HG02852 (cell line): Measurements from ENCODE around the gene MIPOL1.
"Not testable (repeated sequence)": the region's sequence is repeated elsewhere in the genome, so short reads cannot be mapped to it uniquely, and the experiment has no call there.

ENCODE experiments used
- ATAC-seq: cut with Tn5 transposase; IDR thresholded peaks from one replicate; pipeline ENCODE4 v1.9.1; 2021; ENCODE audit warnings: mild to moderate bottlenecking, moderate library complexity; ENCODE audit not compliant: unreplicated experiment

MIPOL1 gene

DNA sequence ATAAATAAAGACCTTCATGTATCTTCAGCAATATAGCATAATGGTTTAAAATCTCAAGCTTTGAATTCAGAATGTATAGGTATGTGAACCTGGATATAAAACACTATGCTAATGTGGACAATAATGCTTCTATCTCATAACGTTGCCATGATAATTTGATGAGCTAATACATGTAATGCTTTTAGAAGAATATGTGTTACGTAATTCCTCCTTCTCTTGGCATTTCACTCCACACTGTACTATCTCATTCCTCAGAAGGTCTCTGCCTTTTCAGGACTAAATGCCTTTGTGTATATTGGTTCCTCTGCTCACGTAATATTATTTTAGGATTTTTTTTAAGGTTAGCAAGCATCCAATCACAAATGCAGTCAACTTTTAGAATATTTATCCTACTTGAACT, 310.8 kb downstream of the MIPOL1 start:
- ATAC-seq = no peak

DNA sequence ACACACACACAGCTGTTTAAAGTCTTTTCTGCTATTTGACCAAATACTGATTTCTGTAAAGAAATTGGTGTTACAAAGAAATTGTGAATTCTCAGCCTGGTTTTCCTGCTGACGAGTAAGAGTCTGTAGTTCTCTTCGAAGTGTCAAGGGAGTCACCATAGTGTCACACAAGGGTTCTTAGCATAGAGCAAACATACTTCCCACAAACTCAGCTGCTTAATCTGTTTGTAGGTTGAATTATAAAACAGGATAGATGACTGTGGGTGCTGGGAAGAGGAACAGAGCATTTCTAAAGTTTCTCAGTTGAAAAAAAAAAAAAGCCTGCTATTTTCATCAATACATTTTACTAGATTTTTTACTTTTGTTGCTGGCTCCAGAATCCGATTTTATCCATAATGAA, 314.4 kb downstream of the MIPOL1 start:
- no peak for ATAC-seq

DNA sequence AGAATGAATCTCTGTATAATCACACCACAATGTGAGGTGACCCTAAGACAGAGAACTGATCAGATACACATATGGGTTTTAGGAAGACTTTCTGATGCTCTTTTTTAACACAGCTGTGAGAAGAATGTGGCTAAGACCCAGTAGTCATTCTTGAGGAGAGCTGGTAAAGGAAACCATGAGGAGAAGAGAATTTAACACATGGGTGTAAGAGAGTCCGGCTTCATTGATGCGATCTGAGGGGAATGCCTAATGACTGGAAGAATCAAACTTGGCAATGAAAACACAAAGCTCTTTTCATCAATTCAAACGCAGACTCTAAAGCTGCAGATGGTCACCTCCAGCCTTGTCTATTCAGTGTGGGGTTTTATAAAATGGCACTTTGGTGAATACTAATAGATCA, 318.0 kb downstream of the MIPOL1 start:
- no peak for ATAC-seq

DNA sequence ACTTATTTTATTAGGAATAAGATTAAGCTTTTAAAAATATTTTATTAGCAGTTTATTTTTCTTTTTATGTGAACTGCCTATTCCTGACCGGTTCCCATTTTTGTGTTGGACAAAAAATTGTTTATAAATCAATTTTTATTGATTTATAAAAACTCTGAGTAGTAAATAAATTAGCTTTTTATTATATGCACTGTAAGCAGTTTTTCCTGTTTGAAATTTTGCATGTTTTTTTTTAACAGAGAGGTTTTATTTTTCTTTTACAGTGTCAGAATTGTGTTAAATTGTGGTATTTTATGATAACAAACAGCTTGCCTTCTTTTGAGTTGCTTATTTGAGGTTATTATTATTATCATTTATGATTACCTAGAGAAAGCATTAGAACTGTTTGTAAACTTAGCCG, 329.3 kb downstream of the MIPOL1 start:
- no peak for ATAC-seq

DNA sequence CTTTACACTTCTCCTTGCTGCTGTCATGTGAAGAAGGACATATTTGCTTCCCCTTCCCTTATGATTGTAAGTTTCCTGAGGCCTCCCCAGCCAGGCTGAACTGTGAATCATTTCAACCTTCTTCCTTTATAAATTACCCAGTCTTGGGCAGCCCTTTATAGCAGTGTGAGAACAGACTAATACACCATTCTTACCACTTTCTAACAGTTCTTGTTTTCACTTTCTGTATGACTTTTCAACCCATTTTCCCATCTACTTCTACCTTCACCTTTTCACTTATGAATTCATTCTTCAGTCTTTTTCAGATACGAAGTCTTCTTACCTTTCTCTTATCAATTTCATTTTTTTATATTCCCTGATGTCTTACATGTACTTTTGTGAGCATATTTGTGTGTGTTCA, 342.3 kb downstream of the MIPOL1 start:
- ATAC-seq = no peak

DNA sequence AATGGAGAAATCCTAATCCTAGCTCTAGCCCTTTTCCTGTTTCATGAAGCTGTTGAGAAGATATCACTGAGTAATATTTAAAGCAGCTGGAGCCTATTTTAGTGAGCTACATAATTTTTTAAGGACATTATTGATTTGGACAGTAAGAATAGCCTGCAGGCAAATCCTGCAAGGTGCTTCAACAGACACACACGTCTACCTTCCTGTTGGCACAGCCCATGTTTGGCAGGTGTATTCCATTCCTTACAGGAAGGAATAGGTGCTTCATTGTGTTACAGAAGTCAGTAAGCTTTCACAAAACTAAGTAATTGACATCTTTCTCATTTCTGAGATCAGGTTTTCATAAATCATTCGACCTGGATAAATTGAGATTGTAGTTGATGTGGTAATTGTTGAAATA, 346.7 kb downstream of the MIPOL1 start:
- ATAC-seq = no peak

DNA sequence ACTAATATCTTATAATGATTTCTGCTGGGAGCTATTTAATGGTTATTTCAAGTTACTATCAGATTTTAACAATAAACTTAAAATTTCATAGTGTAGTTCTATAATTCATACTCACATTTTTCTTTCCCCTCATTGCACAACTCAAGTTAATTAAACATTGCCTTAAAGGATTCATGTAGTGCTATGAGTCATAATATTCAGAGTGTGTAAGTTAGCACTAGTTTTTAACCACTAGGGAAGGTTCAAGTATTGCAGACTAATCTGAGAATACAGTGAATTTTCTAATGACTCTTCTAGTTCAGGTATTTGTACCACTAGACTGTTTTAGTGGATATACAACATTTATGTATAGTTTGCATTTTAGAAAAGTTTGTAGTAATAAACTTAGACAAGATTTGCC, 347.4 kb downstream of the MIPOL1 start:
- no peak for ATAC-seq

DNA sequence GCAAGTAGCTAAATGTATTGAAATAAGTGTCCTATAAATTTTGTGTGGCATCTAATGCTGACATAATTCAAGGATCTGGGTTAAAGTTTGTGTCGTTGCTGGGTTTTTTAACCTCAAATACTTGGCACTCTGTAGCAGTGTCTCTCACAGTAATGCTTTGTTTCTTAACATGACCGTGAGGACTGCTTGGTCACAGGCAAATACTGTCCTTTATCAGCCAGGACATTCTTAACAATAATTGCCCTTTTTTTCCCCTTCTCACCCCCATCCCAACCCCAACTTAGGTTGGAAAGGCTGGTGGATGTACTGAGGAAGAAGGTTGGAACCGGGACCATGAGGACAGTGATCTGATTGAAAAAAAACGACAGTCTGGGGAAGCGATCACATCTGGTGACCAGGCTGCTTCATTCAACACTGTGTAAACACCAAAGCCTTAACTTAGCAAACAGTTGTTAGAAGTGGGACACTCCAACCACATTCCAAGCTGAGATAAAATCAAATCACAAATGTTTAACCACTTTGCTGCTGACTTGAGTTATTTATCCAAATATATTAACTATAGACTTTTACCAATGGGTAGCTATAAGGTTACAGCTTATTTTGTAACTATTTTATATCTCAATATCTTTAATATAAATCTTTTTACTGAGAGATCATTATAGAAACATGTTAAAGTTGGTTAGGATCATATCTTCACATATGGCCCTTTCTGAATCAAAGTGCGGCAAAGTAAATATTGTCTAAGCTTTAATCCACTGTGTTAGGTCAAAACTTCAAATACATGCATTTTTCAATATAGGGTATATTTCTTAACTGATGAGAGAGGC, 349.1 kb downstream of the MIPOL1 start:
- ATAC-seq = no peak

DNA sequence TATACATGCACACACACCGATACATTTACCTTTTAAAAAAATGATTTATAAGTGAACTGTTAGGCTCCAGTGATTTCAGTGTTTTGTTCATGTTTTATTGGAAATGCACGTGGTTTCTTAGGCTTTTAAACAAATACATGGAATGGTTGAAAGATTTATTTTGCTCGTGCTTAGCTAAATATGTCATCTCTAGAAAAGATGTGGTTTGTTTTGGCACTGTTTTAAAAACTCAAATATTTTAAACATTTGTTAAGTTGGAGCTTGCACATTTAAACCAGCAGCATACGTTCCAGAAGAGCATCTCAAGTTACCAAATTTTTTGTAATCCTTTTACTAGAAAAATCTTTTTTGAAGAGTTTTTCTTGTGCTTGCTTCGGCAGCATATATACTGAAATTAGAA, 352.8 kb downstream of the MIPOL1 start:
- ATAC-seq = no peak

DNA sequence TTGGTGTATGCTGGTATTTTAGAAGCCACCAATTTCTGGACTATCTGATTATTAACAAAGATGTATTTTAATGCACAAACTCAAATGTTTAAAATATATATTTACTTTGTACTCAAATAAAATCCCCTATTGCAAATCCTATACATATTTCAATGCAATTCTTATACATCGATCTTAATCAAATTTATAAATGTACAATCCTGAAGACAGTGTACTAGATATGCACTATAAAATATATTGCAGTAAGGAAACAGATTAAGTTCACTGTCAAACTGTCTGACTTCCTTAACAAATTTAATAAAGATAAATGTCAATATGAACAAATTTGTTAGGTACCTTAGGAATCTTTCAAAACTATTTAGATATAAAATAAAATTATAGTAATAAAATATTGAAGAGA, 353.4 kb downstream of the MIPOL1 start:
- ATAC-seq = no peak

DNA sequence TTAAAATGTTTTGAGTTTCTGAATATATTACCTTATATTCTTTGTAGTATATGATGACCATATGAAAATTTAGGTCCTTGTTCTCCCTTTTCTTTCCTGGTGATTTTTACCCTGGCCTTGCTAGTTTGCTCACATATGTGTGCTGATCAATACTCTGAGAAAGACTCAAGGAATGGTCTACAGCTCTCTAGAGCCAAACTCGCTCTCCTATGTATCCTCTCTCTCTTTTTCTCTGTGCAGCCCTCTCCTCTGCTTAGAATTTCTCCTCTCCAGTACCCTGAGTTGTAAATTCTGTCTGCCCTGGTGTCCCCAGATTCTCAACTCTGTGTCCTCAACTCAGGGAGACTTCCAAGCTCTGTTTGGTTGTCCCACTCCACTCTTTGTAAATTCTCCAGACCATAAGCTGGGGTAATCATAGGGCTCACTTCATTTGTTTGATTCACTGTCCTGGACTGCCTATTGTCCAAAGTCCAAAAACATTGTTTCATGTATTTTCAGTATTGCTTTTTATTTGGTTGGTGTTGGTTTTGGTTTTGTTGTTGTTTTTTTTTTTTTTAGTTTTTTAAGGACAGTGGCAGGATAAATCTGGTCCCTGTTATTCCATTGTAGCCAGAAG, 356.3 kb downstream of the MIPOL1 start:
- ATAC-seq = no peak

DNA sequence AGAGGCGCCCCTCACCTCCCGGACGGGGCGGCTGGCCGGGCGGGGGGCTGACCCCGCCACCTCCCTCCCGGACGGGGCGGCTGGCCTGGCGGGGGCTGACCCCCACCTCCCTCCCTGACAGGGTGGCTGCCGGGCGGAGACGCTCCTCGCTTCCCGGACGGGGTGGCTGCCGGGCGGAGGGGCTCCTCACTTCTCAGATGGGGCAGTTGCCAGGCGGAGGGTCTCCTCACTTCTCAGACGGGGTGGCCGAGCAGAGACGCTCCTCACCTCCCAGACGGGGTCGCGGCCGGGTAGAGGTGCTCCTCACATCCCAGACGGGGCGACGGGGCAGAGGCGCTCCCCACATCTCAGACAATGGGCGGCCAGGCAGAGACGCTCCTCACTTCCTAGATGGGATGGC, 357.9 kb downstream of the MIPOL1 start:
- not testable (repeated sequence) for ATAC-seq

DNA sequence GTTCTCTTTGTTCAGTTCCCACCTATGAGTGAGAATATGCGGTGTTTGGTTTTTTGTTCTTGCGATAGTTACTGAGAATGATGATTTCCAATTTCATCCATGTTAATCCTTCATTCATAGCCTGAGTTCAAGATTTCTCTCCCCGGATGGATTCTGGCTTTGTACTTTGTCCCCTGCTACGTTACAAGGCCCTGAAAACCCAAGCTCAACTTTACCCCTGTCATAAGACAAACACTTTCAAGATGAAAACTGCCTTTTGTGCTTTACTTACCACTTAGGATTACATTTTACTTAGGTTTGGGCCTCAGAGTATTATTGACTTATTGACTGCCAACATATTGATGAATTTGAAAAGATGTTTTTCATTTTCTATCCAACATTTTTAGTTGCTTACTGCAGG, 361.0 kb downstream of the MIPOL1 start:
- no peak for ATAC-seq

DNA sequence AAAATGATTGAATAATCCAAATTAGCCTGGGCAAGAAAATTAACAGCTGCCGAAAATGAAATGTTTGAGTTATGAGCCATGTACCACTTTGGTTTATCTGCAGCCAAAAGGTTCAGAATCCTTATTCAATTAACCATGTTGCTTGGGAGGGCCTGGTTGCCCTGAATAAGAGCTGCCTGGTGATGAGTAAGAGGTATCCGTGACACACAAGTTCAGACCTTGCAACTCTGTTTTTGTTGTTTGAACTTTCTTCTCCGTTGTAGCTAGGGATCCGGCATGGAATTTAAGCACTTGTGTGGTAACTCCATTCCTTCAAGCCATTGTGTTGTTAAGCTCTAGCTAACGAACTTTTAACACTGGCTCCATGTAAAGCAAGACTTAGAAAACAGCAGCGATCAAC, 361.6 kb downstream of the MIPOL1 start:
- no peak for ATAC-seq

DNA sequence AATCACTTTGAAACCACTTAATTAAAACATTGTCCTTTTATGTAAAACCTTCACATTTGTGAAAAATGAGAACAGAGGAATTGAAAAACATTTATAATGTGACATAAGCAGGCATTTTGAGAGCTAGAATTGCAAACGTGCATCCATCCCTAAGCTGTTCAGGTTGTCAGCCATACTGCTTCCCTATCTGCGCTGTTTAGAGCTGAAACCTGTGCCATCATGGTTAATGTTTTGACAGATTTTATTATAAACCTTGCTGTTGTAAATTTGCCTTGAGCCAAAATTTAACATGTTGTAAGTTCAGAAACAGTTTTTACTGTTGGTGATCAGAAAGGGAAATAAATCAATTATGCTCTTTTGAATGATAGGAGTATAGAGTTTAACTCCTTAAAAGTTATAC, 365.5 kb downstream of the MIPOL1 start:
- no peak for ATAC-seq

DNA sequence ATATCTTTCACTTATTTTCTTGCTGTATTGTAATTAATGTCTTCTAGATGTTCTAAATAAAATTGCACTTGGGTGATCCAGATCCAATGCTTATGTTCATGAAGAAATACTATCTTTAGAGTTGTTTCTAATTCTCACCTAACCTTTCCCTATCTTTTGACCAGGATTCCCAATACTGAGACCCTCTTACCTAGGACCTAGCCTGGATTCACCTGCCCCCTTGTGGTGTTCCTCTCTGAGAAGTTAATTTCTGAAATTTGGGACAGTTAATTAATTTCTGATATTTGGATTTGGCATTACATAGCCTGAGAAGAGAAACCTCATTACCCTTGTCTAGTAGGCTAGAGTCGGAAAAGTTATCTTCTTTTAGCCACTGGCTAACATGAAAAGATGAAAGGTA, 367.8 kb downstream of the MIPOL1 start:
- no peak for ATAC-seq

DNA sequence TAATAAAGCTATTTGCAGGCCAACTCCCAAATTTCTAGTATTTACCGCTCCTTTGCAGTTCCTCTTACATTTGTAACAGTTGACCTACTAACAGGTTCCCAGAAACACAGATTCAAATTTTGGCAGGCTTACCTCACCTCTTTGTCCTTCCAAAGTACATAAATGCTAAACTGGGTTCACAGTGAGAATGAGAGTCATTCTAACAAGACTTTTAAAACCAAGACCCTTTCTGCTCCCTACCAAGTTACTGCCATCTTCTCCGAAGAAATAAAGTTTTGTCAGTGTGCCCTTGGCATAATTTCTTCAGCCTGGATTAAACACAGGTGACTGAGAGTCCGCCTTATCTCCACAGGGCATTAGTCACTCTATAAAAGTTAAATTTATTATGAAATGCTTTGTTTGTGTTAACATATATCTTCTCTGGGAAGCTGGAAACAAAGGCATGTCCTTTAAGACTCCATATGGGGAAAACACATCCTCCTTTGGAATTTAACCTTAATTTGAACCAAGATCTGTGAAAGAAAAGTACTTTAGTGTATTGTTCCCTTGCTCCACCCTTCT, 369.2 kb downstream of the MIPOL1 start:
- ATAC-seq = no peak

DNA sequence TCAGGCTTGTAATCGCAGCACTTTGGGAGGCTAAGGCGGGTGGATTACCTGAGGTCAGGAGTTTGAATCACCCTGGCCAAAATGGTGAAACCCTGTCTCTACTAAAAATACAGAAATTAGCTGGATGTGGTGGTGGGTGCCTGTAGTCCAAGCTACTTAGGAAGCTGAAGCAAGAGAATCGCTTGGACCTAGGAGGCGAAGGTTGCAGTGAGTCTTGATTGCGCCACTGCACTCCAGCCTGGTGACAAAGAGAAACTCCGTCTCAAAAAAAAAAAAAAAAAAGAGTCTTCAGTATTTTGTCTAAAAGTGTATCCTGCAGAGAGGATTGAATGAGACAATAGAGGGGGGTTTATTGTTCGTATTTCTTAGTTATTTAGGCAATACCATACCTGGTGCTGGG, 372.0 kb downstream of the MIPOL1 start:
- ATAC-seq = no peak

DNA sequence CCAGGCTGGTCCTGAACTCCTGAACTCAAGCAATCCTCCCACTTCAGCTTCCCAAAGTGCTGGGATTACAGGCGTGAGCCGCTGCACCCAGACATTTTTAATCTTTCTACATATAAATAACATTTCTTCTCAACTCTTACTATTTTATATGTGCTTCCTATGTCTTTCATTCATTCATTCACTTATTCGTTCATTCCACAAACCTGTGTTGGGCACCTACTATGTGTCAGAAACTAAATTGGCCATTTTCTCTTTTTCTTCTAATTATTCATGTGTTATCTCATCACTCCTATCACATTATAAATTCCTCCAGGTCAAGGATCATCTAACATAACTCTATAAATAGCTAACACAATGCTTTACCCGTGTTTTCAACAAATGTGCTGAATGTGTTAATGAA, 373.7 kb downstream of the MIPOL1 start:
- no peak for ATAC-seq

DNA sequence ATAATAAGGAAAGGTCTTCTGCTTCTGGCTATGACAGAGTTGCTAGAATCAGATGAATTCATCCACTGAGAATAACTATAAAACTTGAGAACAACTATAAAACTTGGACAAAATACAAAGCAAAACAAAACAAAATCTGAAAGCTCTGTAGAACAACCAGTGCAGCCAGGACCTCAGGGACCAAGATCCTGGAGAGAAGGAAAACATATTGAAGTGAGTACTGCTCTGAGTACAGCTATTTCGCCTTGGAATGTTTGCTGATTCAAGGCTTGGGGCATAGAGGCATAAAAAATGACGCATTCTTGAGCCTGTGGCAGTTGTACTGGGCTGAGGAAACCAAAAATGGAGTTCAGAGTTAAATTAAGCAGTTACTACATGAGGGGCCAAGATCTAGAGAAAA, 375.6 kb downstream of the MIPOL1 start:
- no peak for ATAC-seq

DNA sequence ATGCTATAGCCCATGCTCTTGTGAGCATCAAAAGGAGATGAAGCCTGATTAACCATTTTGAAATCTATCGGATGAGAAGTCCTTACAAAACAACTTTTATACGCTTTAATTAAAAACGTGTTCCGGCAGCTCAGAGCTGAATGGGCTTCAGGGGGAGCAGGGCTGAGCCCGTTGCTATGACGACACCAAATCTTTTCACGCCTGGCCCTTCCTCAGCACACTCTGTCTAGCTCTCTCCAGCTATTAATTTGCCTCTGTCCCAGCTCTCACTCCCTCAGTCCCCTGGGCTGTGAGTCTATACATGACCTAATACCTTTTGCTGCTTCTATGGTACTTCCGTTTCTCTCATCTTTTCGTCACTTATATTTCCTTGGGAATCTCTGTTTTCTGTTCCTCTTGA, 381.5 kb downstream of the MIPOL1 start:
- ATAC-seq = no peak

DNA sequence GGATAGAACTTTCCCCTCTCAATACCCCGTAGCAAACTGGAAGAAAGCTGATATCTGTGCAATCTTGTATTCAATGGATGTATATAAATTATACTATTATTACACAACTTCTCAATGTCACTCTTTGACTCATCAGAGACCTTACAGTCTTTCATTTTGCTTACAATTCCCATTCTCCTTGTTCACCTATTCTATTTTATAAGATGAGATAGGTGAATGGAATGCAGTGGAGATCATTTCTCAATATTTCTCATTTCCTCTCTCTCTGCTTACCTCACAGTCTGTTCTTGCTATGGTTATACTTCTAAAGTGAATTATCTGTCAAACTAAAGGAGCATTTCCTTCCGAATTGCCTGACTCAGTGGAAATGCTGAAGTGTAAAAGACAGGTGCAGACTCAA, 382.4 kb downstream of the MIPOL1 start:
- no peak for ATAC-seq
